ENCODE results near the gene CYP8B1. TPM values are rescaled to one million over a fixed set of nuclear protein-coding genes. Genes with fewer than 3 reads are reported as not detected.

Gene CYP8B1
- total RNA-seq, 1 experiment from 2014 or later = 0.12 TPM

- H3K9me3 ChIP-seq (ENCODE audit: control insufficient read depth in 1 of 2, insufficient read depth in 1 of 2, low read depth in 1 of 2, low read length in 2 of 2) = no peaks in the 10 kb centered on the region
- ATAC-seq = no peak
- H3K9ac ChIP-seq (ENCODE audit: low read length) = no peak overlapping the region
- H2AFZ ChIP-seq (ENCODE audit: low read depth, low read length, poor library complexity, severe bottlenecking) = no peak overlapping the region
- no peak for DNase-seq (ENCODE audit: low read depth, low spot score)
- ChIA-PET CTCF (no interaction called here), RAD21 (ENCODE audit: low non-redundant PET in 1 of 2, low total read pairs in 2 of 2, uncharacterized antibody in 2 of 2, unreplicated experiment in 2 of 2) (no interaction called here), POLR2A (no interaction called here)
- intact Hi-C loops (cut with micrococcal nuclease) = no loop called here
- no peaks in the 10 kb centered on the region for H4K20me1 ChIP-seq (ENCODE audit: insufficient read depth)
- H3K4me2 ChIP-seq (ENCODE audit: low read length) = no peak overlapping the region
- H3K4me3 ChIP-seq (replicated peaks in 1 of 2; ENCODE audit: low read depth in 1 of 2, low read length in 2 of 2) = no peak overlapping the region
- no peak overlapping the region for H3K27ac ChIP-seq (ENCODE audit: low read depth, low read length)
- no peak for TF ChIP-seq EZH2phosphoT487 (IDR thresholded peaks at IDR 0.05; ENCODE audit: borderline replicate concordance)
- no peak for TF ChIP-seq CEBPB (IDR thresholded peaks at IDR 0.05; ENCODE audit: low read depth)
- TF ChIP-seq POLR2A (IDR thresholded peaks at IDR 0.05; ENCODE audit: borderline replicate concordance, extremely low read depth, insufficient read depth, insufficient read length) = no peak
- TF ChIP-seq EZH2 (IDR thresholded peaks at IDR 0.05) = no peak
- TF ChIP-seq YY1 (IDR thresholded peaks at IDR 0.05; ENCODE audit: extremely low read depth, insufficient replicate concordance, low read depth, low read length) = no peak
- no peak for TF ChIP-seq FOSL1 (IDR thresholded peaks at IDR 0.05; ENCODE audit: low read depth)
- TF ChIP-seq CTCF (IDR thresholded peaks at IDR 0.05 in 2 of 3, conservative IDR thresholded peaks at IDR 0.05 in 1 of 3; ENCODE audit: borderline replicate concordance in 1 of 3, insufficient read depth in 1 of 3, low read depth in 2 of 3, low read length in 2 of 3) = no peak
- no peak for TF ChIP-seq RAD21 (IDR thresholded peaks at IDR 0.05; ENCODE audit: low read depth)
- no peak for TF ChIP-seq ELF1 (IDR thresholded peaks at IDR 0.05; ENCODE audit: borderline replicate concordance, low read depth)
- no peak for TF ChIP-seq CBX3 (IDR thresholded peaks at IDR 0.05; ENCODE audit: low read depth)
- no peak for TF ChIP-seq SIN3A (IDR thresholded peaks at IDR 0.05; ENCODE audit: low read depth)
- H3K27me3 ChIP-seq (ENCODE audit: insufficient read depth, low read length) = no peaks in the 10 kb centered on the region
- no peaks in the 10 kb centered on the region for H3K79me2 ChIP-seq (ENCODE audit: insufficient read depth, low read length)
- H3K4me1 ChIP-seq (ENCODE audit: control insufficient read depth in 1 of 2, insufficient read depth in 2 of 2, low read length in 2 of 2) = no peaks in the 10 kb centered on the region; a peak in 1 of 4 replicates
- no TSS peak for BruUV-seq (replicated peaks)
- no peaks in the 10 kb centered on the region for H3K9me2 ChIP-seq (ENCODE audit: insufficient read depth)
- no peaks in the 10 kb centered on the region for H3K36me3 ChIP-seq (ENCODE audit: control insufficient read depth in 1 of 2, insufficient read depth in 2 of 2, low read length in 2 of 2)
These were observed 26.7 kb downstream of the CYP8B1 start for GRCh38 chr3:42849017-42849416.

All from HCT116 (cell line).